ENCODE data around the gene TUBA1A. TPM values are rescaled to one million over a fixed set of nuclear protein-coding genes. Genes with fewer than 3 reads are reported as not detected.
A peak's percentile ranks its signal among the peaks of the same experiment; 100 is the strongest.
"Not testable (repeated sequence)": the region's sequence is repeated elsewhere in the genome, so short reads cannot be mapped to it uniquely, and the experiment has no call there.

TUBA1A gene
- total RNA-seq, 1 donor from 2014 or later: 1,211 TPM

DNA sequence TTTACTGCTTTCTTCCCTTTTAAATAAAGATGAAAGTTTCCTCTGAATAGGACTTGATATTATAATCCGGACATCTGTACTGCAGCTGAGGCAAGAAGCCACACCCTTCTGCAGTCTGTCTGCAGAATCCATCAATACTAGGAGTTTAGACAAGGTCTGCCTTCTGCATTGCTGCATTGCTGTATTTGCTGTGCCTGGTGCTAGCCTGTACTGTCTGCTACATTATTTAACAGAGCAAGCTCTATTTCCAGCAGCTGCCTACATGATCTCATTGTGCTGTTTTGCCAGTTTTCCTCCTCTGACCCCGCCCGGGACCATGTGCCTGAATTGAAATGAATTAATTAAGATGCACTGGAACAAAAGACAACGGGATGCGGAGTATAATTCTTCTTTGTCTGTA lies 1.7 kb downstream of the TUBA1A start:
- H3K79me2 ChIP-seq (ENCODE audit: low read depth): peaks cover 32% of the 10 kb centered on the region
- H3K27ac Mint-ChIP-seq: no peak overlapping the region

DNA sequence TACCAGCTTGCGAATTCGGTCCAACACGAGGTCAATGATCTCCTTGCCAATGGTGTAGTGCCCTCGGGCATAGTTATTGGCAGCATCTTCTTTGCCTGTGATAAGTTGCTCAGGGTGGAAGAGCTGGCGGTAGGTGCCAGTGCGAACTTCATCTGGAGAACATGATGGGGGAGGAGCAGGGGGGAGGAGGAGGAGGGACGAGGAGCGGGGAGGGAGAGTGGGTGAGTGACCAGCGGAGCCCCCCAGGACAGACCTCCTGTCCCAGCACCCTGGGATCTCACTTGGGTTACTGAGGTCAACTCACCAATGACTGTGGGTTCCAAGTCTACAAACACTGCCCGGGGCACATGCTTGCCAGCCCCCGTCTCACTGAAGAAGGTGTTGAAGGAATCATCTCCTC lies 2.6 kb downstream of the TUBA1A start:
- Mint-ChIP-seq H3K4me3 (peak overlapping the region; percentile 99), H3K27me3 (ENCODE audit: insufficient read depth, low read depth) (peaks cover 13% of the 10 kb centered on the region), H3K36me3 (peaks cover 29% of the 10 kb centered on the region), H3K27ac (peak overlapping the region; percentile 78), H3K4me1 (peaks cover 48% of the 10 kb centered on the region)
- DNase-seq (ENCODE audit: low spot score); H2AFZ ChIP-seq (replicated peaks); H3K4me2 ChIP-seq; H3K4me3 ChIP-seq; H3K9me3 ChIP-seq (ENCODE audit: low read depth); H3K9me3 Mint-ChIP-seq; H3K27me3 ChIP-seq; H3K27ac ChIP-seq; H3K9ac ChIP-seq: not testable (repeated sequence)
- Histone ChIP-seq H3F3A (ENCODE audit: low read depth) (peaks cover 52% of the 10 kb centered on the region), H3K79me2 (ENCODE audit: low read depth) (peaks cover 32% of the 10 kb centered on the region), H4K20me1 (ENCODE audit: low read depth) (peaks cover 47% of the 10 kb centered on the region), H3K4me1 (peaks cover 26% of the 10 kb centered on the region), H3K36me3 (peaks cover 11% of the 10 kb centered on the region)

More for the DNA sequence above, 1.7 kb downstream of the TUBA1A start:
- H3K4me3 ChIP-seq: peak overlapping the region; percentile 96
- peaks cover 52% of the 10 kb centered on the region for H3K4me1 Mint-ChIP-seq
- H2AFZ ChIP-seq (replicated peaks): no peak overlapping the region
- DNase-seq (ENCODE audit: low spot score): peak; percentile 42
- peak overlapping the region; percentile 99 for H3K4me3 Mint-ChIP-seq
- TF ChIP-seq EZH2phosphoT487 (IDR thresholded peaks at IDR 0.05) (no peak), EZH2 (IDR thresholded peaks at IDR 0.05) (no peak)
- TF ChIP-seq, protein P1, sequence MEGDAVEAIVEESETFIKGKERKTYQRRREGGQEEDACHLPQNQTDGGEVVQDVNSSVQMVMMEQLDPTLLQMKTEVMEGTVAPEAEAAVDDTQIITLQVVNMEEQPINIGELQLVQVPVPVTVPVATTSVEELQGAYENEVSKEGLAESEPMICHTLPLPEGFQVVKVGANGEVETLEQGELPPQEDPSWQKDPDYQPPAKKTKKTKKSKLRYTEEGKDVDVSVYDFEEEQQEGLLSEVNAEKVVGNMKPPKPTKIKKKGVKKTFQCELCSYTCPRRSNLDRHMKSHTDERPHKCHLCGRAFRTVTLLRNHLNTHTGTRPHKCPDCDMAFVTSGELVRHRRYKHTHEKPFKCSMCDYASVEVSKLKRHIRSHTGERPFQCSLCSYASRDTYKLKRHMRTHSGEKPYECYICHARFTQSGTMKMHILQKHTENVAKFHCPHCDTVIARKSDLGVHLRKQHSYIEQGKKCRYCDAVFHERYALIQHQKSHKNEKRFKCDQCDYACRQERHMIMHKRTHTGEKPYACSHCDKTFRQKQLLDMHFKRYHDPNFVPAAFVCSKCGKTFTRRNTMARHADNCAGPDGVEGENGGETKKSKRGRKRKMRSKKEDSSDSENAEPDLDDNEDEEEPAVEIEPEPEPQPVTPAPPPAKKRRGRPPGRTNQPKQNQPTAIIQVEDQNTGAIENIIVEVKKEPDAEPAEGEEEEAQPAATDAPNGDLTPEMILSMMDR (IDR thresholded peaks at IDR 0.05): no peak
- no peaks in the 10 kb centered on the region for H3K9me3 ChIP-seq (ENCODE audit: low read depth)
- peaks cover 47% of the 10 kb centered on the region for H4K20me1 ChIP-seq (ENCODE audit: low read depth)
- H3K4me2 ChIP-seq: peak overlapping the region; percentile 97
- H3K4me1 ChIP-seq: peaks cover 26% of the 10 kb centered on the region
- no peak overlapping the region for H3K9ac ChIP-seq
- H3K36me3 ChIP-seq: peaks cover 11% of the 10 kb centered on the region
- peaks cover 3% of the 10 kb centered on the region for H3K9me3 Mint-ChIP-seq
- H3K27me3 ChIP-seq: no peaks in the 10 kb centered on the region
- H3K27me3 Mint-ChIP-seq (ENCODE audit: insufficient read depth, low read depth): peaks cover 13% of the 10 kb centered on the region
- H3K27ac ChIP-seq: no peak overlapping the region
- H3K36me3 Mint-ChIP-seq: peaks cover 29% of the 10 kb centered on the region
- peaks cover 52% of the 10 kb centered on the region for H3F3A ChIP-seq (ENCODE audit: low read depth)

DNA sequence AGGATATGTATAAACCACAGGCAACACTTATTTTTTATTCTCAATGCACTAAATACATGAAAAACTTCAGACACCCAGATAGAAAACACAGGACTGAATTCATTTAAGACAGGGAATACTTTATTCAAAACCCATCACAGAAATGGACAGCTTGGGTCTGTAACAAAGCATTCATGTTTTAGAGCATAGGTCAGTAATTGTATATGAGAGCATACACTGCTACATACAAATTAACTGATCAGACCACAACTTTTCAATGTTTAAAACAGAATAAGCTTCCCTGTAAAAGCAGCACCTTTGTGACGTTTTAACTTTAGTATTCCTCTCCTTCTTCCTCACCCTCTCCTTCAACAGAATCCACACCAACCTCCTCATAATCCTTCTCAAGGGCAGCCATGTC lies 4.2 kb downstream of the TUBA1A start:
- Mint-ChIP-seq H3K27me3 (ENCODE audit: insufficient read depth, low read depth) (peaks cover 13% of the 10 kb centered on the region), H3K4me1 (peaks cover 35% of the 10 kb centered on the region), H3K4me3 (peak overlapping the region; percentile 69), H3K36me3 (peaks cover 29% of the 10 kb centered on the region)
- Histone ChIP-seq H3K79me2 (ENCODE audit: low read depth) (peaks cover 32% of the 10 kb centered on the region), H3F3A (ENCODE audit: low read depth) (peaks cover 45% of the 10 kb centered on the region), H3K36me3 (peaks cover 11% of the 10 kb centered on the region), H4K20me1 (ENCODE audit: low read depth) (peaks cover 47% of the 10 kb centered on the region), H3K4me1 (peaks cover 13% of the 10 kb centered on the region)
- not testable (repeated sequence) for H3K27me3 ChIP-seq; H3K4me3 ChIP-seq; H3K27ac Mint-ChIP-seq; H3K9me3 Mint-ChIP-seq; H2AFZ ChIP-seq (replicated peaks); DNase-seq (ENCODE audit: low spot score); H3K9ac ChIP-seq; H3K4me2 ChIP-seq; H3K27ac ChIP-seq; H3K9me3 ChIP-seq (ENCODE audit: low read depth)

DNA sequence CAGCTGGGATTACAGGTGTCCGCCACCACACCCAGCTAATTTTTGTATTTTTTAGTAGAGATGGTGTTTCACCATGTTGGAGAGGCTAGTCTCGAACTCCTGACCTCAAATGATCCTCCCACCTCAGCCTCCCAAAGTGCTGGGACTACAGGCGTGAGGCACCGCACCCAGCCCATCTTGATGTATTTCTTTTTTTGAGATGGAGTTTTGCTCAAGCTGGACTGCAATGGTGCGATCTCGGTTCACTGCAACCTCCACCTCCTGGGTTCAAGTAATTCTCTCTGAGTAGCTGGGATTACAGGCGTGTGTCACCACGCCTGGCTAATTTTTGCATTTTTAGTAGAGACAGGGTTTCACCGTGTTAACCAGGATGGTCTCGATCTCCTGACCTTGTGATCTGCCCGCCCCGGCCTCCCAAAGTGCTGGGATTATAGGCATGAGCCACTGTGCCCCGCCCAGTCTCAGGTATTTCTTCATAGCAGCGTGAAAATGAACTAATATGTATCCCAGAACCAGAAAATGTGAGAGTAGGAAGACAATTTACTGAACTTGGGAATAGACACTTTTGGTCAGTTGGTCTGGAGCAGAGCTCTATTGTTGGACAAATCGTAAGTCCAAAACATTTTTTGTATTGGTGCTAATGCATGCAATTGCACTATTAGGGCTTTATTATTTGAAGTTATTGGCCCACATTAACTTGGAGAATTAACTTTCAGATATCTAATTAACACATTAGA lies 5.5 kb downstream of the TUBA1A start:
- Histone ChIP-seq H3F3A (ENCODE audit: low read depth) (peaks cover 39% of the 10 kb centered on the region), H3K79me2 (ENCODE audit: low read depth) (peaks cover 27% of the 10 kb centered on the region), H3K36me3 (peaks cover 11% of the 10 kb centered on the region), H4K20me1 (ENCODE audit: low read depth) (peaks cover 45% of the 10 kb centered on the region)
- not testable (repeated sequence) for H3K4me3 ChIP-seq; H3K27ac ChIP-seq; H3K27ac Mint-ChIP-seq; H2AFZ ChIP-seq (replicated peaks); H3K9me3 Mint-ChIP-seq; H3K4me1 ChIP-seq; H3K9ac ChIP-seq; H3K27me3 Mint-ChIP-seq (ENCODE audit: insufficient read depth, low read depth); H3K9me3 ChIP-seq (ENCODE audit: low read depth); DNase-seq (ENCODE audit: low spot score); H3K27me3 ChIP-seq; H3K4me2 ChIP-seq
- Mint-ChIP-seq H3K36me3 (peaks cover 26% of the 10 kb centered on the region), H3K4me1 (peaks cover 32% of the 10 kb centered on the region), H3K4me3 (peak overlapping the region; percentile 55)

Data from neural progenitor cell (in vitro differentiated cells).